T-helper 17 cell (primary cell): ENCODE data around the gene SDK1. TPM values are rescaled to one million over a fixed set of nuclear protein-coding genes. Genes with fewer than 3 reads are reported as not detected.

Experiments used
- ATAC-seq: fragments of 150-1000 bp; cut with Tn5 transposase; 2 replicates; pipeline ENCODE4 v1.10.0; 2021; ENCODE audit warnings: mild to moderate bottlenecking, moderate library complexity
- DNase-seq, 3 donors: peaks; one replicate each; pipeline versions ENCODE4 v3.0.0 to v3.0.0-alpha.2; 2020 to 2021
- H3K9me3 ChIP-seq: one replicate; pipeline ENCODE4 v1.7.0; 2013; ENCODE audit warnings: low read length, mild to moderate bottlenecking; ENCODE audit not compliant: control insufficient read depth, poor library complexity, severe bottlenecking
- H3K27ac Mint-ChIP-seq: one replicate; pipeline ENCODE4 v1.8.0; 2022; ENCODE audit warnings: mild to moderate bottlenecking, moderate library complexity, mixed read lengths
- H3K27me3 Mint-ChIP-seq: one replicate; pipeline ENCODE4 v1.8.0; 2022; ENCODE audit warnings: mixed read lengths
- H3K36me3 Mint-ChIP-seq: one replicate; pipeline ENCODE4 v1.8.0; 2022; ENCODE audit warnings: low read depth, mixed read lengths
- H3K4me1 Mint-ChIP-seq: one replicate; pipeline ENCODE4 v1.8.0; 2022; ENCODE audit warnings: mild to moderate bottlenecking, mixed read lengths
- H3K4me3 Mint-ChIP-seq: one replicate; pipeline ENCODE4 v1.8.0; 2022; ENCODE audit warnings: mild to moderate bottlenecking, moderate library complexity, mixed read lengths
- total RNA-seq, 4 donors: library from RNA in 2 of 4; stranded (reverse) in 2 of 4; gene quantifications; one replicate each; pipeline ENCODE4 v1.2.3 and lab custom pipeline; 2022 to 2026

Gene SDK1
- total RNA-seq, 2 donors from 2014 or later: 0.12 to 0.13 TPM

GRCh38 chr7:3440509-3440908 is 139.5 kb downstream of the SDK1 start:
- no peak for DNase-seq
- H3K9me3 ChIP-seq: no peaks in the 10 kb centered on the region
- no peaks in the 10 kb centered on the region for H3K36me3 Mint-ChIP-seq
- no peaks in the 10 kb centered on the region for H3K4me1 Mint-ChIP-seq
- ATAC-seq: no peak
- no peak overlapping the region for H3K27ac Mint-ChIP-seq
- peaks cover 19% of the 10 kb centered on the region for H3K27me3 Mint-ChIP-seq
- H3K4me3 Mint-ChIP-seq: no peak overlapping the region

DNA sequence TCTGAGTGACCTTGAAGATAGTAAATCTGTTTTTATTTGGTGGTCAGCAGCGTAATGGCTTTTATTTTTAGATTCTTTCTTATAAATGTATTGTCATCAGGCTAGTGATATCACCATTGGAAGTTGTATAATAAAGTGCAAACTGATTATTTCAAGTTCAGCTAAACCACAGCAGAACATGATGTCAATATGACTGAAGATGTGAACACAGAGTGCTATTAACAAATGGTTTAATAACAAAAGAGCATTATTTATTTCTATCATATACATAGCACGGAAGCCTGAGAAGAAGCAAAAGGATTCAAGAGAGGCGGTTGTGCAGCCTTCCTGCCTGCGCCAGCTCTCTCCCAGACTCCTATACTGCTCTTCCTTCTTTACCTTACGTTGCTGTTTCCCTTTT is 142.7 kb downstream of the SDK1 start:
- peaks cover 19% of the 10 kb centered on the region for H3K27me3 Mint-ChIP-seq
- no peak for ATAC-seq
- no peak overlapping the region for H3K4me3 Mint-ChIP-seq
- H3K4me1 Mint-ChIP-seq: no peaks in the 10 kb centered on the region
- no peaks in the 10 kb centered on the region for H3K9me3 ChIP-seq
- DNase-seq: no peak
- H3K27ac Mint-ChIP-seq: no peak overlapping the region
- H3K36me3 Mint-ChIP-seq: no peaks in the 10 kb centered on the region

DNA sequence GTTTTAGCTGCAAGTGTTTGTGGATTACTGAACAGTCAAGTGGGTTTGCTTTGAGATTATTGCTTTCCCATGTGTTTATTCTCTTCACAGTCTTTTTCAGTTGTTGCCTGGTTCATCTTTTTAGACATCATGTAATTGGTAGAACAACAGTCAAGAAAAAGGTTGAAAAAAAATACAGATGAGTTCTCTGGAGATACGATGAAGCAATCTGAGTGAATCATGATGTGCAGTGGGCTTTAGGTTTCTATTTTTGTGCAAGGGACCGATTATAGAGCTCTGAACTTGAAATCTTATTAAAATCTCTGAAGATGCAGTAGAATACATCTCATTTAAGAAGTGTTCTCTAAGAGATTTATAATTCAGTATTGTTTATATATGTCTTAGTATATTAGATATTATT is 145.7 kb downstream of the SDK1 start:
- Mint-ChIP-seq H3K4me3 (no peak overlapping the region), H3K36me3 (no peaks in the 10 kb centered on the region), H3K27ac (no peak overlapping the region), H3K27me3 (peaks cover 3% of the 10 kb centered on the region), H3K4me1 (no peaks in the 10 kb centered on the region)
- ATAC-seq (no peak), DNase-seq (no peak)
- no peaks in the 10 kb centered on the region for H3K9me3 ChIP-seq

DNA sequence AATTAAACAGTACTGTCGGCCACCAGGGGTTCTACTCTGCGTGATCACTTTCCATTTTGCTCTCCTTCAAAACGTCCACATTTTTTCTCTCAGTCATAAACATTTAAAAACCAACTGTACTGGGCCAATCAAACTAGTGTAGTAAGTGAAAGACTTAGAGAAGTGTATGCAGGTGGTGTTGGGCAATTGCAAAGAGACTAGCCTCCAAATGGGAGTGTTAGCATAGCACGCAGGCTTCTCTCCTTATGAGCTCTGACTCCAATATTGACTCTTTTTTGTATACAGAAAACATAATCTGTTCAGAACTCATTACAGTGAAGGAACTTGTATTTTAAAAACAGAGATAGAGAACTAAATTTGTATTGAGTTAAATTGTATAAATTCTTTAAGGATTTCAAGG is 150.6 kb downstream of the SDK1 start:
- H3K9me3 ChIP-seq: no peaks in the 10 kb centered on the region
- Mint-ChIP-seq H3K27ac (no peak overlapping the region), H3K36me3 (no peaks in the 10 kb centered on the region), H3K4me1 (no peaks in the 10 kb centered on the region), H3K27me3 (peaks cover 9% of the 10 kb centered on the region), H3K4me3 (no peak overlapping the region)
- DNase-seq (no peak), ATAC-seq (no peak)

- H3K9me3 ChIP-seq: no peaks in the 10 kb centered on the region
- Mint-ChIP-seq H3K4me3 (no peak overlapping the region), H3K27ac (no peak overlapping the region), H3K27me3 (peaks cover 9% of the 10 kb centered on the region), H3K4me1 (no peaks in the 10 kb centered on the region), H3K36me3 (peaks cover 5% of the 10 kb centered on the region)
- ATAC-seq (no peak), DNase-seq (no peak)
Measured at GRCh38 chr7:3453398-3453797, 152.3 kb downstream of the SDK1 start.

DNA sequence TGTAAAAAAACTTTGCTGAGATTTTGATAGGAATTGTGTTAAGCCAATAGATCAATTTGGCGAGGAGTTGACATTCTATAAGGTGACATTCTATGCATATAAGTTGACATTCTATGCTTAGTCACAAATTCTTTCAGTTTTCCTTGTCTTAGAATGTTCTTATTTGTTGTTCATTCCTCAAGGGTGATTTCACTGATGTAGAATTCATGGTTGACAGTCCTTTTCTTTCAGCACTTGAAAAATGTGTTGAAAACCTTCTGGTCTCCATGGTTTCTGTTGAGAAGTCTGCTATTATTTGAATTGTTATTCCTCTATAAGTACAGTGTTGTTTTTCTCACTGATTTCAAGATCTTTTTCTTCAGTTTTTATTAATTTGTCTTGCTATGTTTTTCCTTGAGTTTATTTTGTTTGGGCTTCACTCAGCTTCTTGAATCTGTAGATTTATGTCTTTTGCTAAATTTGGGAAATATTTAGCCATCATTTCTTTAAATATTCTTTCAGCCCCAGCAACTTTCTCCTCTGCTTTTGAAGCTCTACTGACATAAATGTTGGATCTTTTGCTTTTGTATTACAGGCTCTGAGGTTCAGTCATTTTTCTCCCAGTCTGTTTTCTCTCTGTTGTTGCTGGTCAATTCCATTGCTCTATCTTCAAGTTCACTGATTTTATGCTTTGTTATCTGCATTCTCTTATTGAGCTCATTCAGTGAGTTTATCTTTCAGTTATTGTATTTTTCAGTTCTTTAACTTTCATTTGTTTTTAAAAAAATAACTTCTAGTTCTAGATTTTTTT is 154.9 kb downstream of the SDK1 start:
- H3K36me3 Mint-ChIP-seq: peaks cover 5% of the 10 kb centered on the region
- H3K9me3 ChIP-seq: no peaks in the 10 kb centered on the region
- H3K4me1 Mint-ChIP-seq: peaks cover 2% of the 10 kb centered on the region
- no peak for DNase-seq
- H3K27ac Mint-ChIP-seq: no peak overlapping the region
- no peak overlapping the region for H3K4me3 Mint-ChIP-seq
- H3K27me3 Mint-ChIP-seq: peaks cover 16% of the 10 kb centered on the region
- ATAC-seq: no peak

GRCh38 chr7:3459111-3459510 is 158.1 kb downstream of the SDK1 start:
- H3K4me3 Mint-ChIP-seq: no peak overlapping the region
- DNase-seq (no peak), ATAC-seq (no peak)
- H3K36me3 Mint-ChIP-seq: peaks cover 5% of the 10 kb centered on the region
- peaks cover 7% of the 10 kb centered on the region for H3K27me3 Mint-ChIP-seq
- H3K4me1 Mint-ChIP-seq: peaks cover 23% of the 10 kb centered on the region
- H3K9me3 ChIP-seq: no peaks in the 10 kb centered on the region
- no peak overlapping the region for H3K27ac Mint-ChIP-seq

GRCh38 chr7:3461923-3462322 is 160.9 kb downstream of the SDK1 start:
- H3K36me3 Mint-ChIP-seq: peaks cover 5% of the 10 kb centered on the region
- H3K27me3 Mint-ChIP-seq: peaks cover 7% of the 10 kb centered on the region
- H3K4me3 Mint-ChIP-seq: peak overlapping the region; percentile 81
- DNase-seq: peak in 2 of 3 donors; percentile 35 to 38
- H3K9me3 ChIP-seq: no peaks in the 10 kb centered on the region
- H3K4me1 Mint-ChIP-seq: peaks cover 23% of the 10 kb centered on the region
- peak overlapping the region; percentile 92 for H3K27ac Mint-ChIP-seq
- peak; percentile 99 for ATAC-seq

- Mint-ChIP-seq H3K27me3 (peaks cover 4% of the 10 kb centered on the region), H3K4me1 (peaks cover 23% of the 10 kb centered on the region), H3K36me3 (no peaks in the 10 kb centered on the region), H3K4me3 (no peak overlapping the region), H3K27ac (no peak overlapping the region)
- ATAC-seq: no peak
- no peaks in the 10 kb centered on the region for H3K9me3 ChIP-seq
- no peak for DNase-seq
Measured at GRCh38 chr7:3463696-3464095, 162.6 kb downstream of the SDK1 start.

GRCh38 chr7:3464900-3465622 is 164.0 kb downstream of the SDK1 start:
- Mint-ChIP-seq H3K4me1 (peaks cover 23% of the 10 kb centered on the region), H3K27me3 (no peaks in the 10 kb centered on the region), H3K36me3 (no peaks in the 10 kb centered on the region), H3K4me3 (no peak overlapping the region), H3K27ac (no peak overlapping the region)
- ATAC-seq (no peak), DNase-seq (no peak)
- no peaks in the 10 kb centered on the region for H3K9me3 ChIP-seq

GRCh38 chr7:3466261-3466660 is 165.2 kb downstream of the SDK1 start:
- peaks cover 18% of the 10 kb centered on the region for H3K4me1 Mint-ChIP-seq
- no peaks in the 10 kb centered on the region for H3K36me3 Mint-ChIP-seq
- DNase-seq (no peak), ATAC-seq (no peak)
- H3K27me3 Mint-ChIP-seq: no peaks in the 10 kb centered on the region
- H3K4me3 Mint-ChIP-seq: no peak overlapping the region
- no peaks in the 10 kb centered on the region for H3K9me3 ChIP-seq
- H3K27ac Mint-ChIP-seq: no peak overlapping the region

DNA sequence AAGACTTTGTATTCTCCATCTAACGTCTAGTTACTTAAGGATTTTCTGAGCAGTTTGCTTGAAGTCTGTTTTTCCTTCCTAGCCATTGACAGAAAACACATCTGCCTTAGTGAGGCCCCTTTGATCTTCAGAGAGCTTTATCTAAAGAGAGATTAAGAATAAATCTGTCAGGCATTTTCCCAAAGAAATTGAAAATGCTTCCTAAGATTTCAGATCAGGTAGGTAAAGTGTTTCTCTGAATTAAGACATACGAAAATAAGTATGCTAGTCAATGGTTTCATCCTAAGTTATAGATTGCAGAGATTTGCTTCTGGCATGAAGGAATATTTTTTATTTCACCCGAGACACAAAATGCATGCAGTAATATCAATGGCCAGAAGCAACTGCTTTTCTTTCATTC is 168.6 kb downstream of the SDK1 start:
- ATAC-seq (no peak), DNase-seq (no peak)
- no peak overlapping the region for H3K27ac Mint-ChIP-seq
- H3K4me3 Mint-ChIP-seq: no peak overlapping the region
- no peaks in the 10 kb centered on the region for H3K36me3 Mint-ChIP-seq
- no peaks in the 10 kb centered on the region for H3K27me3 Mint-ChIP-seq
- no peaks in the 10 kb centered on the region for H3K4me1 Mint-ChIP-seq
- no peaks in the 10 kb centered on the region for H3K9me3 ChIP-seq

- Mint-ChIP-seq H3K27ac (no peak overlapping the region), H3K27me3 (peaks cover 12% of the 10 kb centered on the region), H3K4me3 (no peak overlapping the region), H3K36me3 (no peaks in the 10 kb centered on the region), H3K4me1 (peaks cover 2% of the 10 kb centered on the region)
- ATAC-seq (no peak), DNase-seq (no peak)
- no peaks in the 10 kb centered on the region for H3K9me3 ChIP-seq
Measured at GRCh38 chr7:3480197-3480596, 179.1 kb downstream of the SDK1 start.

DNA sequence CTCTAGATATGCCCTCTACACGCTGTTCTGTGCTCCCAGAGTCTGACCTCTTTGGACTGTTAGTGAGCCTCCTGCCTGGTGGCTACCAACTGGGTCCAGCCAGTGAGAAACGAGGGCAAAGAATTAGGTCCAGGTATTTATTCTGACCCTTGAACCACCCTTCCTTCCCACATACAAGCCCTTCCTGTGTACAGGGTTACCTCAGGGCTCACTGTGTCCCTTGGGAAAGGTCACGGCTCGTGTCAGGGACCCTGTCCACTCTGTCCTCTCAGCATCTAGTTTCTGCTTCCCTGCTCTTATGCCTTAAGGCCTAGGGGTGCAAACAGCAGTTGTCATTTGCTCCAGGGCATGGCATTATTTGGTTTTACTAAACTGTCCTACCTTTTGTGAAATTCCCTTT is 180.4 kb downstream of the SDK1 start:
- Mint-ChIP-seq H3K27ac (no peak overlapping the region), H3K27me3 (peaks cover 12% of the 10 kb centered on the region), H3K36me3 (no peaks in the 10 kb centered on the region), H3K4me1 (peaks cover 2% of the 10 kb centered on the region), H3K4me3 (no peak overlapping the region)
- DNase-seq (no peak), ATAC-seq (no peak)
- H3K9me3 ChIP-seq: no peaks in the 10 kb centered on the region
